Esophagus squamous epithelium (tissue), 4 donors: ENCODE data around the gene ITGB5.

ENCODE experiments used
- POLR2A ChIP-seq, 4 donors: fragments of 450-650 bp; IDR thresholded peaks; one replicate each; pipeline ENCODE4 v1.6.1; 2017; ENCODE audit warnings: antibody characterized with exemption in 4 of 4, mild to moderate bottlenecking in 4 of 4, moderate library complexity in 3 of 4
- TF ChIP-seq, protein P1 (sequence below), 6 experiments: fragments of 450-650 bp in 4 of 6; fragments of 200-600 bp in 2 of 6; sonication (generic) in 2 of 6; IDR thresholded peaks; one replicate each; pipeline ENCODE4 v1.5.1; 2016 to 2019; ENCODE audit warnings: antibody characterized with exemption in 6 of 6, mild to moderate bottlenecking in 4 of 6, moderate library complexity in 4 of 6

- TF ChIP-seq, protein P1, sequence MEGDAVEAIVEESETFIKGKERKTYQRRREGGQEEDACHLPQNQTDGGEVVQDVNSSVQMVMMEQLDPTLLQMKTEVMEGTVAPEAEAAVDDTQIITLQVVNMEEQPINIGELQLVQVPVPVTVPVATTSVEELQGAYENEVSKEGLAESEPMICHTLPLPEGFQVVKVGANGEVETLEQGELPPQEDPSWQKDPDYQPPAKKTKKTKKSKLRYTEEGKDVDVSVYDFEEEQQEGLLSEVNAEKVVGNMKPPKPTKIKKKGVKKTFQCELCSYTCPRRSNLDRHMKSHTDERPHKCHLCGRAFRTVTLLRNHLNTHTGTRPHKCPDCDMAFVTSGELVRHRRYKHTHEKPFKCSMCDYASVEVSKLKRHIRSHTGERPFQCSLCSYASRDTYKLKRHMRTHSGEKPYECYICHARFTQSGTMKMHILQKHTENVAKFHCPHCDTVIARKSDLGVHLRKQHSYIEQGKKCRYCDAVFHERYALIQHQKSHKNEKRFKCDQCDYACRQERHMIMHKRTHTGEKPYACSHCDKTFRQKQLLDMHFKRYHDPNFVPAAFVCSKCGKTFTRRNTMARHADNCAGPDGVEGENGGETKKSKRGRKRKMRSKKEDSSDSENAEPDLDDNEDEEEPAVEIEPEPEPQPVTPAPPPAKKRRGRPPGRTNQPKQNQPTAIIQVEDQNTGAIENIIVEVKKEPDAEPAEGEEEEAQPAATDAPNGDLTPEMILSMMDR (IDR thresholded peaks at IDR 0.05): no peak
- no peak for TF ChIP-seq POLR2A (IDR thresholded peaks at IDR 0.05)
These were observed 112.2 kb downstream of the ITGB5 start for GRCh38 chr3:124774841-124775402.
